Activated effector memory CD4-positive, alpha-beta T cell treated with Interleukin-2 at 50 U/mL for 16 hours (primary cell): Measurements from ENCODE around the gene PRCC.

ENCODE experiments used
- DNase-seq: peaks from one replicate; pipeline ENCODE4 v3.0.0-alpha.2; 2020

The PRCC gene

GRCh38 chr1:156845953-156846545 is 78.7 kb downstream of the PRCC start:
- no peak for DNase-seq

GRCh38 chr1:156846643-156847042 is 79.3 kb downstream of the PRCC start:
- DNase-seq = no peak

- no peak for DNase-seq
These were observed 80.5 kb downstream of the PRCC start for GRCh38 chr1:156847591-156848460.

- DNase-seq = peak; percentile 69
These were observed 81.3 kb downstream of the PRCC start for GRCh38 chr1:156848461-156849150.

- no peak for DNase-seq
These were observed 81.8 kb downstream of the PRCC start for GRCh38 chr1:156849151-156849496.
